Left lung (tissue), 10 donors: Measurements from ENCODE around the gene BDNF. TPM values are rescaled to one million over a fixed set of nuclear protein-coding genes. Genes with fewer than 3 reads are reported as not detected.

Experiments used
- ATAC-seq: fragments of 200-7000 bp; cut with Tn5 transposase; one replicate; pipeline ENCODE4 v1.9.1; 2020; ENCODE audit warnings: moderate library complexity
- DNase-seq, 4 donors: peaks; one replicate each; pipeline ENCODE4 v3.0.0-alpha.2; 2013 to 2020
- H3K27ac ChIP-seq, 2 donors: fragments of 200-600 bp; sonication (generic) in 1 of 2; one replicate each; pipeline versions ENCODE4 v1.5.0 to v1.8.0; 2020 to 2021
- H3K27me3 ChIP-seq, 2 donors: fragments of 200-600 bp; sonication (generic) in 1 of 2; one replicate each; pipeline versions ENCODE4 v1.5.0 to v1.8.0; 2020 to 2021
- H3K36me3 ChIP-seq, 2 donors: fragments of 200-600 bp; sonication (generic) in 1 of 2; one replicate each; pipeline versions ENCODE4 v1.5.0 to v1.8.0; 2020 to 2021
- H3K4me1 ChIP-seq, 2 donors: fragments of 200-600 bp; one replicate each; pipeline ENCODE4 v1.8.0; 2021
- H3K4me3 ChIP-seq, 2 donors: fragments of 200-600 bp; sonication (generic) in 1 of 2; one replicate each; pipeline versions ENCODE4 v1.5.0 to v1.8.0; 2020 to 2021; ENCODE audit warnings: mild to moderate bottlenecking in 1 of 2
- H3K9me3 ChIP-seq, 2 donors: fragments of 200-600 bp; sonication (generic) in 1 of 2; one replicate each; pipeline versions ENCODE4 v1.5.0 to v1.8.0; 2020 to 2021
- CTCF ChIP-seq, 2 donors: fragments of 200-600 bp; sonication (generic) in 1 of 2; IDR thresholded peaks; one replicate each; pipeline versions ENCODE4 v1.5.0 to v1.8.0; 2021; ENCODE audit warnings: antibody characterized with exemption in 2 of 2
- intact Hi-C, 2 donors: fragments of 100-400 bp; cut with DNase I; formaldehyde crosslinking; loops; one replicate each; pipeline versions ENCODE4 v1.11.2 to v1.14.2; 2022
- polyA plus RNA-seq, 6 donors: library from polyadenylated mRNA; unstranded; fragments of 120-200 nt; gene quantifications; one replicate each; pipeline ENCODE4 v1.2.1, GENCODE V29; 2013; ENCODE audit not compliant: insufficient read length in 6 of 6
- total RNA-seq, 2 donors: library from RNA; stranded (reverse); fragmentation: NEBNext Ultra II Directional; extraction: Animal tissue kit (Norgen Biotek cat#: 25700); gene quantifications; one replicate each; pipeline ENCODE4 v1.2.1, GENCODE V29; 2021
- donor health status: DM: no; HTN: yes; CAD: no.
- donor health status: DM: no; HTN: no; CAD: no.

BDNF gene
- total and polyA plus RNA-seq, 8 donors = 0.27 to 1.2 (median 0.54) TPM

- no peaks in the 10 kb centered on the region for H3K27me3 ChIP-seq
- no peaks in the 10 kb centered on the region for H3K4me1 ChIP-seq
- H3K4me3 ChIP-seq = no peak overlapping the region
- intact Hi-C loops = no loop called here
- TF ChIP-seq CTCF (IDR thresholded peaks at IDR 0.05) = no peak
- no peaks in the 10 kb centered on the region for H3K36me3 ChIP-seq
- DNase-seq (no peak), ATAC-seq (no peak)
- no peaks in the 10 kb centered on the region for H3K9me3 ChIP-seq
- no peak overlapping the region for H3K27ac ChIP-seq
These were observed 94.8 kb downstream of the BDNF start for GRCh38 chr11:27605422-27605821.

Other genes starting within 250 kb of the BDNF start
- gene LGR4, start 227.7 kb downstream of the BDNF start, total RNA-seq = 1 to 10 TPM; 4.0 to 6.9 TPM
- 10 to 100 TPM; 20.6 to 23.7 (median 22.1) TPM for gene LGR4, start 227.7 kb downstream of the BDNF start, polyA plus RNA-seq
- gene LIN7C, start 193.7 kb downstream of the BDNF start, total RNA-seq = 10 to 100 TPM; 25.7 to 31.5 TPM
- 10 to 100 TPM; 18.7 to 23.4 (median 19.8) TPM for gene LIN7C, start 193.7 kb downstream of the BDNF start, polyA plus RNA-seq